A549 treated with AZD9567 at 1 μM for 4 hours (cell line): ENCODE measurements around the gene LDB1. TPM values are rescaled to one million over a fixed set of nuclear protein-coding genes. Genes with fewer than 3 reads are reported as not detected.

ENCODE experiments used
- total RNA-seq: library from RNA; stranded (reverse); fragments of 200-300 nt; extraction: Qiagen RNA extraction; gene quantifications from 5 replicates; pipeline ENCODE4 v1.2.3, GENCODE V29; 2022; ENCODE audit not compliant: insufficient read depth

LDB1 gene, protein sequence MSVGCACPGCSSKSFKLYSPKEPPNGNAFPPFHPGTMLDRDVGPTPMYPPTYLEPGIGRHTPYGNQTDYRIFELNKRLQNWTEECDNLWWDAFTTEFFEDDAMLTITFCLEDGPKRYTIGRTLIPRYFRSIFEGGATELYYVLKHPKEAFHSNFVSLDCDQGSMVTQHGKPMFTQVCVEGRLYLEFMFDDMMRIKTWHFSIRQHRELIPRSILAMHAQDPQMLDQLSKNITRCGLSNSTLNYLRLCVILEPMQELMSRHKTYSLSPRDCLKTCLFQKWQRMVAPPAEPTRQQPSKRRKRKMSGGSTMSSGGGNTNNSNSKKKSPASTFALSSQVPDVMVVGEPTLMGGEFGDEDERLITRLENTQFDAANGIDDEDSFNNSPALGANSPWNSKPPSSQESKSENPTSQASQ
- total RNA-seq, result 31.0 to 36.7 TPM (median 35.8 TPM) in 5 replicates

DNA sequence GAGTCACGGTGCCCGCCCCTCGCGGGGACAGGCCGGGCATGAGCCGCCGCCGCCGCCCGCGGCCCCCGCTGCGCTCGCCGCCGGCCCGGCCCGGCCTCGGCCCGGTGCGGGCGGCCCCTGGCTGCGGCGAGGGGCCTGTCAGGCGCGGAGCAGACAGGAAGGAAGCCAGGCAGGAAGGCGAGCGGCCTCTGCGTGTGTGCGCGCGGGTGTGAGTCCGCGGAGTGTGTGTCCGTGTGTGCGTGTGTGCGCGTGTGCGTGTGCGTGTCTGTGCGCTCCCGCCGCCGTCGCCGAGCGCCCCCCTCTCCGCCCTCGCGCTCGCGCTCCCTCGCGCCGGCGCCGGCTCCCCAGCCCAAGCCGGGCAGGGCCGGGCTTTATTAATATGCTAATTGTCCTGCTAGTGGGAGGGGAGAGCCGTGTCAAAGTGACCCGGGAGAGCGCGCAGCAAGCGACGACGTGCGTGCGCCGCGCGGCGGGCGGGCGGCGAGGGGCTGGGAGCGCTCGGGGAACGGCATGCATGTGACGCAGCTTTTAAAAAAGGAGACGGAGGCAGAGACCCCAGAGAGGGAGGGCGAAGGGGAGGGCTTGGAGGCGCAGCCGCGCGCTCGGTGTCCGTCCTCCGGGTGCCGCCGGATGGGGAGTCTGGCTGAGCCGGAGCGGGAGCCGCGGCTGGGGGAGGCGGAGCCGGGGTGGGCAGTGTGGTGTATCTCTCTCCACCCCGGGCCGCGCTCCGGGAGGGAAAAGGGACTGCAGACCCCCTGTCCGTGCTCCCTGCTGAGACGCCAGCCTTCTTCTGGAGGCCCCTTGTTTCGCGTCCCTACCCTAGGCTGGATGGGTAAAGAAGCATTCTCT is at the start of gene LDB1:
Gene LDB1 (minus strand): TSS at position 227 of the 849 bp plus-strand sequence. CDS start 258 bp downstream, outside the sequence.

DNA sequence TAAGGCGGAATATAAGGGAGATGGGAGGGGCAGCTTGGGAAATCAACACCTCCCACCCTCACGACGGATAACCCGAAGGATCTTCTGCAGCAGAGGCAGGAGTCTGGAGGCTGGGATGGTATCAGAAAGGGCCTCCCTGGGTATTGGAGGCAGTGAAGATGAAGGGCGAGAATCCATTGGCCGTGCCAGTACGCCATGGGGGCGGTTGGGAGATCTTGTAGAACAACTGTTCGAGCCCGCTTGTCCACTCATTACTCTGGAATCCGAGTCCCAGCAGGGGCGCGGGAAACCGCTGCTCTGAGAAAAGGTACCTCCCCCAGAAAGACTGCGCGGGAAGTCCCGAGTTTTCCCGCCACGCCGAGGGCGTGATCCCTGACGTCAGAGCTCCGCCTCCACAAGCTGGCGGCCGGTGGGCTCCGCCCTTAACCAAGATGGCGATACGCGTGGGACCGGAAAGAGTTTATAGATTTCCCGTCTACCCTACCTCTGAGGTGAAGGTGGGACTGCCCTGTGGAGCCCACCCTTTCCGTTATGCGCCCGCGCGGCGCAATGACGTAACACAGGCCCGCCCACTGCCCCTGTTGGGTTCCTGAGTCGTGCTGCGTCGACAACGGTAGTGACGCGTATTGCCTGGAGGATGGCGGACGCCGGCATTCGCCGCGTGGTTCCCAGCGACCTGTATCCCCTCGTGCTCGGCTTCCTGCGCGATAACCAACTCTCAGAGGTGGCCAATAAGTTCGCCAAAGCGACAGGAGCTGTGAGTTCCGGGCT is 31.8 kb upstream of the LDB1 start, which contains the start of gene NOLC1:
Gene NOLC1 (plus strand): TSS at position 616 of the 771 bp plus-strand sequence. CDS start 22 bp downstream, at position 638.

DNA sequence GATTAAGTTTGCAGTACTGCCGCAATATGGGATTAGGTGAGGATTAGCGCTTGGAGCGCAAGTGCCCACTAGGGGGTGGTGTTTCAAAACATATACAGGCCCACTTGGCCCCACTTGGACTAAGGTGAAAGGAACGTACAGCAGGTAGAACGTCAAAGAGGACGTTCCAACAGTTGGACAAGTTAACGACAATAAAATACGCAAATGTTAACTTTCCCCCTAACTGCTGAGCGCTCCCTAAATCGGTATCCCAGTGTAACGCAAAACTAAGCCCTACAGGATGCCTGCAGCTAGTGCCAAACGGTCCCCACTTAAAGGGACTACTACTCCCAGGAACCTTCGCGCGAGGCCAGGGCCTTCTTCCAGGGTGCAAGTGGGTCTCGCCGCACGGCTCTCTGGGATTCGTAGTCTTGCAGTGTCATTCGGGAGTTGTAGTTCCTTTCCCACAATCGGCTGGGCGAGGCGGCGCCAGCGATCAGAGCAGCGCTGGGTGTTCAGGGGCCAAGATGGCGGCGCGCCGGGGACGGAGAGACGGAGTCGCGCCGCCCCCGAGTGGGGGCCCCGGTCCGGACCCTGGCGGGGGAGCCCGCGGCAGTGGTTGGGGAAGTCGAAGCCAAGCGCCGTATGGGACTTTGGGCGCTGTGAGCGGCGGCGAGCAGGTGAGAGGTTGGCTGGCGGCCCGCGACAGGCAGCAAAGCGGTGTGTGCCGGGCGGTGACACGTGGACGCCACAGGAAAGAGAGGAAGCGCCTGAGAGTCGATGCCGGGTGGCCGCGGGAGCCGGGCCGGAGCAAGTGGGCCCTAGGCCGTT is 12.6 kb upstream of the LDB1 start, which contains the start of gene PPRC1:
Gene PPRC1 (plus strand): TSS at position 478 of the 810 bp plus-strand sequence. CDS start 29 bp downstream, at position 507.

DNA sequence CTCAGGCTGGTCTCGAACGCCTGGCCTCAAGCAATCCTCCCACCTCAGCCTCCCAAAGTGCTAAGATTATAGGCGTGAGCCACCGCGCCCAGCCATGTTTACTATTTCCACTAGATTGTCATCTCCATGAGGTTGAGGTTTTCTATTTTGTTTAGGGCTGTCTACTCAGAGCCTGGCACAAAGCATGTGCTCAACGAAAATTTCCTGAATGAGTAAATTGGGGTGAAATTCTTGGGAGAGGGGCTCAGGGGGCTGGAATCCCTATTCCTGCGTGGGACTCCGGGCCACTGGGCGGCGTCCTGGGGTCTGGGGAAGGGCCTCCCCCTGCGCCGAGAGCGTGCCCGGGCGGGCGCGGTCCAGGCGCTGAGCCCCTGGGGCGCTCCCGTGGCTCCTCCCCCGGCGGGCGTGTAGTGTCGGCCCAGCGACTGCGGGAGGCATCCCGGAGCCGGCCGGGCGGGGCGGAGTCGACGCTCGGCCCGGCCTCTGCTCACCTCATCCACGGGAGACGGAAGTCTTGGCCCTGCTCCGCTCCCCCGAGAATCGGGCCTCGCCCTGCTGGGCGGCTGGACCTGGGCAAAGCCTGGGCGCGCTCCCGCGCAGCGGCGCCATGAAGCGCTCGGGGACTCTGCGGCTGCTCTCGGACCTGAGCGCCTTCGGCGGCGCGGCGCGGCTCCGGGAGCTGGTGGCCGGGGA is 55.2 kb downstream of the LDB1 start, which contains the start of gene HPS6:
Gene HPS6 (plus strand): TSS at position 482 of the 693 bp plus-strand sequence. CDS start 126 bp downstream, at position 608.

Other genes starting within 250 kb of the LDB1 start
- 6.9 to 11.5 TPM (median 10.7 TPM) in 5 replicates for gene ARMH3, start 64.2 kb downstream of the LDB1 start, total RNA-seq
- gene HPS6, start 55.0 kb downstream of the LDB1 start, total RNA-seq, result 25.7 to 40.3 TPM (median 37.5 TPM) in 5 replicates
- gene PPRC1, start 12.7 kb upstream of the LDB1 start, total RNA-seq, result 49.5 to 64.0 TPM (median 57.7 TPM) in 5 replicates
- gene NOLC1, start 32.0 kb upstream of the LDB1 start, total RNA-seq, result 164 to 179 TPM (median 178 TPM) in 5 replicates
- gene ELOVL3, start 105.9 kb upstream of the LDB1 start, total RNA-seq, result 0.31 to 1.5 TPM (median 0.42 TPM) in 5 replicates
- 0.35 to 0.70 TPM (median 0.63 TPM) in 4 of 5 replicates, not detected in the other for gene PITX3, start 121.1 kb upstream of the LDB1 start, total RNA-seq
- gene GBF1, start 125.2 kb upstream of the LDB1 start, total RNA-seq, result 23.9 to 28.6 TPM (median 27.0 TPM) in 5 replicates